OCI-LY7 (cell line): ENCODE results near the gene RNF215.

Source experiments
- EZH2phosphoT487 ChIP-seq: fragments of 200-600 bp; sonication (generic); IDR thresholded peaks from 2 replicates; pipeline ENCODE4 v1.6.1; 2018; ENCODE audit warnings: low read depth, borderline replicate concordance, mild to moderate bottlenecking, mixed run types, antibody characterized with exemption, low read length, moderate library complexity, mixed read lengths
- TF ChIP-seq, protein P1 (sequence below): fragments of 200-600 bp; sonication (generic); conservative IDR thresholded peaks from 2 replicates; pipeline ENCODE4 v1.5.1; 2014; ENCODE audit warnings: mild to moderate bottlenecking, antibody characterized with exemption, low read length, moderate library complexity, mixed read lengths

DNA sequence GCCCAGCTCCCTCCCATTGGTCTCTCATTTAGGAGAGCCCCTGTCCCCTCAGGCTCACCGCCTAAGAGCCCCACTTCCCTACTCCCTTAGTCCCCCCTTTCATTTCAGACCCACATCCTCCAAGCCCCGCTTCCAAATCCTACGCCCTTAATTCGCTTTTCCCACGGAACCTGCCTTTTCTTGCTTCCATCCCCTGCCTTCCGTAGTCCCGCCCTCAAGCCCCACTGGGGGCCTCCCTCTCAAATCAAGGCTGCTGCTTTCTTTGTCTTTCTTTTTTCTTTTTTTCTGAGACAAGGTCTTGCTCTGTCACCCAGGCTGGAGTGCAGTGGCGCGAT, 30.0 kb downstream of the RNF215 start:
- TF ChIP-seq, protein P1, sequence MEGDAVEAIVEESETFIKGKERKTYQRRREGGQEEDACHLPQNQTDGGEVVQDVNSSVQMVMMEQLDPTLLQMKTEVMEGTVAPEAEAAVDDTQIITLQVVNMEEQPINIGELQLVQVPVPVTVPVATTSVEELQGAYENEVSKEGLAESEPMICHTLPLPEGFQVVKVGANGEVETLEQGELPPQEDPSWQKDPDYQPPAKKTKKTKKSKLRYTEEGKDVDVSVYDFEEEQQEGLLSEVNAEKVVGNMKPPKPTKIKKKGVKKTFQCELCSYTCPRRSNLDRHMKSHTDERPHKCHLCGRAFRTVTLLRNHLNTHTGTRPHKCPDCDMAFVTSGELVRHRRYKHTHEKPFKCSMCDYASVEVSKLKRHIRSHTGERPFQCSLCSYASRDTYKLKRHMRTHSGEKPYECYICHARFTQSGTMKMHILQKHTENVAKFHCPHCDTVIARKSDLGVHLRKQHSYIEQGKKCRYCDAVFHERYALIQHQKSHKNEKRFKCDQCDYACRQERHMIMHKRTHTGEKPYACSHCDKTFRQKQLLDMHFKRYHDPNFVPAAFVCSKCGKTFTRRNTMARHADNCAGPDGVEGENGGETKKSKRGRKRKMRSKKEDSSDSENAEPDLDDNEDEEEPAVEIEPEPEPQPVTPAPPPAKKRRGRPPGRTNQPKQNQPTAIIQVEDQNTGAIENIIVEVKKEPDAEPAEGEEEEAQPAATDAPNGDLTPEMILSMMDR, result no peak
- TF ChIP-seq EZH2phosphoT487, result no peak
